ENCODE results near the gene RASAL1.

RASAL1 gene

DNA sequence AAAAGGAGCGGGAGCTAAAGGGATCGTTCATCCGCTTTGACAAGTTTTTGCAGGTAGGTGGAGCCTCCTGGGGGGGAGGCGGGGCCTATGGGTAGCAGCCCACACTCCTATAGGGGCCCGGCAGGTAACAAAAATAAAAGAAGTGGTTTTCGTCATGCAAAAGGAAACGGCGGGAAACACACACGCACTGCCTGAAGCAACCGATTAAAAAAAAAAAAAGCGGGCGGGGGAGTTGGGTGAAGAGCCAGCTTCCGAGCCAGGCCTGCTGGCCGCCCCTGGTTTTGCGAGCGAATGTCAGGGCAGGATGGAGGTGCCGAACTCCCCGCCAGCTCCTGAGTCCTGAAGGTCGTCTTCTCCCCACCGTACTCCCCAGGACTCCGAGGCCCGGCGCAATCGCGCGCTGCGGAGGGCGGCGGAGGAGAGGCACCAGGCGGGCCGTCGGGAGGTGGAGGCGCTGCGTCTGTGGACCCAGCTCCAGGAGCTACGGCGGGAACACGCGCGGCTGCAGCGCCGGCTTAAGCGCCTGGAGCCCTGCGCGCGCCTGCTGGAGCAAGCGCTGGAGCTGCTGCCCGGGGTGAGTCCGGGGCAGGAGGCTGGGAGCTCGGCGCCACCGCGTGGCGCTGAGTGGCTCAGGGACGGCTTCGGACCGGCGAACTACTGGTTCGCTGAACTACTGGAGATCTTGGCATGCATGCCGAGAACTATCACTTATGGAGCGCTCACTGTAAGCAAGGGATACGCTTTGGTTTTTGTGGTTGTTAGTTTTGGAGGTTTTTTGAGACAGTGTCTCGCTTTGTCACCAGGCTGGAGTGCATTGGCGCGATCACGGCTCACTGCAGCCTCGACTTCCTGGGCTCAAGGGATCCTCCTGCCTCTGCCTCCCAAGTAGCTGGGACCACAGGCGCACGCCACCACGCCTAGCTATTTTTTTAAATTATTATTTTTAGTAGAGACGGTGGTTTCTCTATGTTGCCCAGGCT lies 17.6 kb upstream of the RASAL1 start:
- TF ChIP-seq, protein P1, sequence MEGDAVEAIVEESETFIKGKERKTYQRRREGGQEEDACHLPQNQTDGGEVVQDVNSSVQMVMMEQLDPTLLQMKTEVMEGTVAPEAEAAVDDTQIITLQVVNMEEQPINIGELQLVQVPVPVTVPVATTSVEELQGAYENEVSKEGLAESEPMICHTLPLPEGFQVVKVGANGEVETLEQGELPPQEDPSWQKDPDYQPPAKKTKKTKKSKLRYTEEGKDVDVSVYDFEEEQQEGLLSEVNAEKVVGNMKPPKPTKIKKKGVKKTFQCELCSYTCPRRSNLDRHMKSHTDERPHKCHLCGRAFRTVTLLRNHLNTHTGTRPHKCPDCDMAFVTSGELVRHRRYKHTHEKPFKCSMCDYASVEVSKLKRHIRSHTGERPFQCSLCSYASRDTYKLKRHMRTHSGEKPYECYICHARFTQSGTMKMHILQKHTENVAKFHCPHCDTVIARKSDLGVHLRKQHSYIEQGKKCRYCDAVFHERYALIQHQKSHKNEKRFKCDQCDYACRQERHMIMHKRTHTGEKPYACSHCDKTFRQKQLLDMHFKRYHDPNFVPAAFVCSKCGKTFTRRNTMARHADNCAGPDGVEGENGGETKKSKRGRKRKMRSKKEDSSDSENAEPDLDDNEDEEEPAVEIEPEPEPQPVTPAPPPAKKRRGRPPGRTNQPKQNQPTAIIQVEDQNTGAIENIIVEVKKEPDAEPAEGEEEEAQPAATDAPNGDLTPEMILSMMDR (IDR thresholded peaks at IDR 0.05; ENCODE audit: extremely low read depth, missing control alignments) = peak; percentile 48
- peak; percentile 90 for DNase-seq (ENCODE audit: low spot score)

DNA sequence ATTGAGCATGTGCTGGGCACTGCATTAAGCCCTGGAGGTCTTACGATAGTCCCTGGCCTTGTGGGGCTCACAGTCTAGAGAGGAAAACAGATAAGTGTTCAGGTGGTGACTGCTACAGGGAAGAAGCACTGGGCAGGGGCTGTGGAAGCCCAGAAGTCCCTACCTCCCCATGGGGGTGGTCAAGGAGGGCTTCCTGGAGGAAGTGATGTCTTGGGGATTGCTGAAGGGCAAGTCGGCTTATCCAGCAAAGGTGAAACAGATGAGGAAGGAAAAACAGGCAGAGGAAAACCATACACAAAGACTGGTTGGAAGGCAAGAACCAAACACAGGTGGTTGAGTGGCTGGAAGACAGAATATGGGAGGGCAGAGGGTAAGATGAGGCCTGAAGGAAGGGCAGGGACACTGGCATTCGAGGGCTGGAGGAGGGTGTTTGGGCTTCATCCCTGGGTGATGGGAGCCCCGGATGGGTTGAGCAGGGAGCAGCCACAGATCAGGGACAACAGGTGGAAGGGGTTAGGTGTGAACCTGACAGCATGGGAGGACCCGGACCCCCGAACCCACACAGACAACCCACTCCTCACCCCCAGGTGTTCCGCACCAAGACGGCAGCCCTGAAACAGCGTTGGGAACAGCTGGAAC lies 16.8 kb upstream of the RASAL1 start:
- TF ChIP-seq, protein P1 (IDR thresholded peaks at IDR 0.05; ENCODE audit: extremely low read depth, missing control alignments) = no peak
- DNase-seq (ENCODE audit: low spot score) = no peak

DNA sequence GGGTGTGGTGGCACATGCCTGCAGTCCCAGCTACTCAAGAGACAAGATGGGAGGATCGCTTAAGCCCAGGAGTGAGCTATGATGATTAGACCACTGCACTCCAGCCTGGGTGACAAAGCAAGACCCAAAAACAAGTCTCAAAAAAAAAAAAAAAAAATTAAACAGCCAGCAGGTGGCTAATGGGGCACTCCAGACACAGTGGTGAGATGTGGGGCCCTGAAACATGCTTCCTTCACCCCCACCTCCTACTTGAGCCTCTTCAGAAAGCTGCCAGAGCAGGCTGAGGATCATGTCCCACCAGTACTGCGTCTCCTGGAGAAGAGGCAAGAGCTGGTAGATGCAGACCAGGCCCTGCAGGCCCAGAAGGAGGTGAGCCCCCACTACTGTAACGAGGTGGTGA lies 16.1 kb upstream of the RASAL1 start:
- TF ChIP-seq, protein P1 (IDR thresholded peaks at IDR 0.05; ENCODE audit: extremely low read depth, missing control alignments) = no peak
- DNase-seq (ENCODE audit: low spot score) = no peak

DNA sequence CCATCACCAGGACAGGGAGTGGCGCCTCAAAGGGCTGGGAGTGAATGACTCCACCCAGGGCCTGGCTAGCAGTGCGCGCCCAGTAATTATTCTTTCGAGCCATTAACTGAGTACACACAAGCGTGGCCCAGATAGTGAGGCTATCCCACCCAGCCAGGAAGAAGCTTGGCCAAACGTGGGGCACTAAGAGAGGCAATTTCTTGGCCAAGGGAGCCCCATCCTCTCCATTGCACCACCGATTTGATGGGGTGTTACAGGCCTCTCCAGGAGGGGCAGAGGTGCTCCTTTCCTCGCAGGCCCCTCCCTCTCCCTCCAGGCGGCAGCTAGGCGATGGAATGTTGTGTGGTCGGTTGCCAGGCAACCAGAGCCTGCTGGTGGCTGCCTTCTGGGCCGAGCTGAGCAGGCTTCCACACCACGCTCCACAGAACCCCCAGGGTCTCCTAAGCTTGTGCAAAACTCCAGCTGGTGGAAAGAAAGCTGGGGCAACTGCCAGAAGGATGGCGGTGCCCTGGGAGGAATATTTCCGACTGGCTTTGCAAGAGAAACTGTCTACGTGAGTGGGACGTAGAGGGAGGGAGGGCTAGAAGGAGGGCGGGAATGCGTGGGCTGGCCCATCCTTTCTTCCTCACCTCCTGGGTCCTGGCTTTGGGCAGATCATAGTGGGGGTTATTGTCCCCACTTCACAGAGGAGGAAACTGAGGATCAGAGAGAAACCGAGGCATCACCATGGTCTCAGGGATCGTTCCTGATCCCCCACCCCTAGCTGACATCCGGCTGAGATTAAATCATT lies 14.0 kb upstream of the RASAL1 start, which contains the start of gene CFAP73:
Gene CFAP73 (plus strand): TSS at position 364 of the 790 bp plus-strand sequence. CDS start 134 bp downstream, at position 498.
- DNase-seq (ENCODE audit: low spot score) = no peak
- TF ChIP-seq, protein P1 (IDR thresholded peaks at IDR 0.05; ENCODE audit: extremely low read depth, missing control alignments) = no peak

DNA sequence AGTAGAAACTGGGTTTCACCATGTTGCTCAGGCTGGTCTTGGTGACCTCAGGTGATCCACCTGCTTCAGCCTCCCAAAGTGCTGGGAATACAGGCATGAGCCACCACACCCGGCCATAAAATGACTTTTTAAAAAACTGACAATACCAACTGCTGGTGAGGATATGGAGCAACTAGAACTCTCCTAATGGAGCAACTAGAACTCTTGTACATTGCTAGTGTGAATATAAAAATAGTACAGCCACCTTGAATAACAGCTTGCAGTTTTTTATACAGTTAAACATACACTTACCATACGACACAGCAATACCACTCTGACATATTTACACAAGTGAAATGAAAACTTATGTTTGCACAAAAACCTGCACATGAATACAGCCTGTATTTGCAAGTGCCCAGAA lies 11.4 kb upstream of the RASAL1 start:
- DNase-seq (ENCODE audit: low spot score) = no peak
- TF ChIP-seq, protein P1 (IDR thresholded peaks at IDR 0.05; ENCODE audit: extremely low read depth, missing control alignments) = no peak

DNA sequence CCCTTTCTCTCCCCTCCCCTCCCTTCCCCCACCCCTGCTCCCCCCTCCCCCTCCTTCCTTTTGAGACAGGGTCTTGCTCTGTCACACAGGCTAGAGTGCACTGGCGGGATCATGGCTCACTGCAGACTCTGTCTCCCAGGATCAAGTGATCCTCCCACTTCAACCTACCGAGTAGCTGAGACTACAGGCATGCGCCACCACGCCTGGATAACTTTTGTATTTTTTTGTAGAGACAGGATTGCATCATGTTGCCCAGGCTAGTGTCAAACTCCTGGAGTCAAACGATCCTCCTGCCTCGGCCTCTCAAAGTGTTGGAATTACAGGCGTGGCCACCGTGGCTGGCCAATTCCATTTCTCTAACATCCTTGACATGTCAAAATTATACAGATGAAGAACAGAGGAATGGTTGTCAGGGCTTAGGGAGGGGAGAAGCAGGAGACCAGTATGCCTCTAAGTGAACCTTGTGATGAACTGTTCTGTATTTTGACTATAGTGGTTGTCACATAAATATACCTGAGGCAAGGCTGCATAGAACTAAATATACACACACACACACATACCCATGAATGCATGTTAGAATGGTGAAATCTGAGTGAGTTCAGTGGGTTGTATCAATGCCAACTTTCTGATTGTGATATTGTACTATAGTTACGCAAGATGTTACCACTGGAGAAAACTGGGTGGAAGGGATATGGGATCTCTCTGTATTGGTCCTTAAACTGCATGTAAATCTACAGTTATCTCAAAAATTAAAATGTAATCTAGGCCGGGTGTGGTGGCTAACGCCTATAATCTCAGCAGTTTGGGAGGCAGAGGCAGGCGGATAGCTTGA lies 10.4 kb upstream of the RASAL1 start:
- TF ChIP-seq, protein P1 (IDR thresholded peaks at IDR 0.05; ENCODE audit: extremely low read depth, missing control alignments) = no peak
- no peak for DNase-seq (ENCODE audit: low spot score)
